ENCODE measurements around the gene SMARCD2. TPM values are rescaled to one million over a fixed set of nuclear protein-coding genes. Genes with fewer than 3 reads are reported as not detected.

SMARCD2 gene
- total and polyA plus RNA-seq, 2 of the 13 experiments (the other 11 are each of a cell fraction or from before 2014, with no cell fraction given) = 122 to 150 TPM

- TF ChIP-seq TARDBP (CRISPR knock-in tag; IDR thresholded peaks at IDR 0.05) (0 out of 2 replicates have a peak, but pooled peaks have one; percentile 21), ZNF549 (CRISPR knock-in tag; IDR thresholded peaks at IDR 0.05) (peak; percentile 66; the same call in 1 of the 2 replicates), ZNF740 (CRISPR knock-in tag; IDR thresholded peaks at IDR 0.05) (0 out of 2 replicates have a peak, but pooled peaks have one; percentile 47), IRF2 (CRISPR knock-in tag; IDR thresholded peaks at IDR 0.05) (no peak), CSRNP1 (CRISPR knock-in tag; IDR thresholded peaks at IDR 0.05) (peak; percentile 48; the same call in 1 of the 2 replicates), GLI4 (CRISPR knock-in tag; IDR thresholded peaks at IDR 0.05; ENCODE audit: borderline replicate concordance) (peak; percentile 86; the same call in 1 of the 2 replicates), DMTF1 (CRISPR knock-in tag; IDR thresholded peaks at IDR 0.05) (no peak), ZNF180 (CRISPR knock-in tag; IDR thresholded peaks at IDR 0.05; ENCODE audit: borderline replicate concordance, low read depth) (0 out of 2 replicates have a peak, but pooled peaks have one; percentile 50), ZNF407 (CRISPR knock-in tag; IDR thresholded peaks at IDR 0.05; ENCODE audit: not compliant biosample characterization) (no peak), ZFY (CRISPR knock-in tag; IDR thresholded peaks at IDR 0.05) (peak; percentile 62), ATF2 (CRISPR knock-in tag; IDR thresholded peaks at IDR 0.05) (no peak)
Measured at GRCh38 chr17:63841350-63842172, 924 bp downstream of the SMARCD2 start (continued).
